Stimulated activated CD4-positive, alpha-beta T cell treated with anti-CD3 and anti-CD28 coated beads, Interleukin-2, amount 100 ng/mL, for 48 hours (primary cell): ENCODE data around the gene ZNF275.
"Not testable (repeated sequence)": the region's sequence is repeated elsewhere in the genome, so short reads cannot be mapped to it uniquely, and the experiment has no call there.

Experiments
- DNase-seq, 2 donors: peaks; one replicate each; pipeline ENCODE4 v3.0.0-alpha.2; 2020

The ZNF275 gene, protein sequence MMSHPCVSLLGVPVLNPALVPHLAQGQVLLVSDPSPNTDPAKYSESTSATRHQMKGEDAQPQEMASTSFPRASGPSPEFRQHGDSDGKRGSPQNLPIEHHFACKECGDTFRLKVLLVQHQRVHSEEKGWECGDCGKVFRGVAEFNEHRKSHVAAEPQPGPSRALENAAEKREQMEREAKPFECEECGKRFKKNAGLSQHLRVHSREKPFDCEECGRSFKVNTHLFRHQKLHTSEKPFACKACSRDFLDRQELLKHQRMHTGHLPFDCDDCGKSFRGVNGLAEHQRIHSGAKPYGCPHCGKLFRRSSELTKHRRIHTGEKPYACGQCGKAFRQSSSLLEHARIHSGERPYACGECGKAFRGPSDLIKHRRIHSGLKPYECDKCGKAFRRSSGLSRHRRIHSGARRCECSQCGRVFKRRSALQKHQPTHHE

DNA sequence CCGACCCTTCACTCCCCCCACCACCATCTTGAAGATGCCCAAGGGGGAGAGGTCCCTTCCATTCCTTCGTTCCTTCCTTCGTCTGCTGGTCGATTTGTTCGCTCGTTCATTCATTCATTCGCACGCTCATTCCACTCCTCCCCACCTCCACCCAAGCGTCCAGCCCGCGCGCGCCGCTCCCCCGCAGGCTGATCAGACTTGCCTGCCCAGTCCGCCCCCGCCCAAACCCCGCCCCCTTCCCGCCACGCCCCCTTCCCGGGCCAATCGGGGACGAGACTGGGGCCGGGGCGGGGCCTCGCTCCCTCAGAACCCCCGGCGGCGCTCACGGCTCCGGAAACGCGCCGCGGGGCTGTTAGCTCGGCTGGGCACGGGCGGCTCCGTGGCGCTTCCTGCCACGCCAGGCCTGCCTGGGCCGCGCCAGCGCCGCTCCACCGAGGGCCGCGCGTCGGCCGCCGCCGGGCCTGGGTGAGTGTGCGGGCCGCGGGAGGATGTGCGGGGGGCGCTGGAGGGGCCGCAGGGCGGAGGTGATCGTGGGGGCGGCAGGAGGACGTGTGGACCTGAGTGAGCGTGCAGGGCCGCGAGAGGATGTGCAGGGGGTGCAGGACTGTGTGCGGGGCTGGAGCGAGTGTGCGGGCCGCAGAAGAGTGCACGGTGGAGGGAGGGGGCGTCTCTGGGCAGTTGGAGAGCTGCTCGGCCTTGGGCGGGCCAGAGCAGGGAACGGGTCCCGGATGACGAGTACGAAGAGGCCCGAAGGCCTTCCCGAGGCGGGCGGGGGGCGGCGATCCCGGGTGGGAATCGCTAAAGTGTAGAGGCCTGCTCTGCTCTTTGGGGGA lies at the start of gene ZNF275:
TSS of gene ZNF275 (plus strand) at position 333 of the 833 bp plus-strand sequence. CDS start 2,527 bp downstream, outside the sequence.
- peak; percentile 69 to 73 for DNase-seq

DNA sequence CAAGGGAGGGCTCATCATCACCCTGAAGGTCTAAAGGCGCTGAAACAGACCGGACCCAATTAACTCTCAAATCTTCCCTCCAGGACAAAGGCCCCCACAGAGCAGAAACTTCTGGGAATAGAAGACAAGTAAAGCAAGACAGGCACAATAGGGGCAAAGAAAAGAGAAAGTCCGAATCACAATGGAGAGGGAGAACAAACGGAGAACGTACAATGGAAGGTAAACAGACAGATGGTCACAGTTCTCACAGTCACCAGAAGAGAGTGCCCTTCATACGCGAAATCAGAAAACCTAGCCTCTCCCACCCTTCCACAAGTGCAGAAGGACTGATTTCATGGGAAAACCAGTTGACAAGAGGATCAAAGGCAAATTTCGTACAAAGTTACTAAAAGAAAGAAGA lies 48.3 kb upstream of the ZNF275 start:
- not testable (repeated sequence) for DNase-seq

- DNase-seq, result not testable (repeated sequence)
These were observed 45.1 kb upstream of the ZNF275 start for GRCh38 chrX:153288807-153289206.

GRCh38 chrX:153293485-153294071 lies 40.4 kb upstream of the ZNF275 start:
- not testable (repeated sequence) for DNase-seq

GRCh38 chrX:153297376-153297775 lies 36.6 kb upstream of the ZNF275 start:
- DNase-seq, result no peak

- no peak for DNase-seq
These were observed 34.1 kb upstream of the ZNF275 start for GRCh38 chrX:153299855-153300254.

DNA sequence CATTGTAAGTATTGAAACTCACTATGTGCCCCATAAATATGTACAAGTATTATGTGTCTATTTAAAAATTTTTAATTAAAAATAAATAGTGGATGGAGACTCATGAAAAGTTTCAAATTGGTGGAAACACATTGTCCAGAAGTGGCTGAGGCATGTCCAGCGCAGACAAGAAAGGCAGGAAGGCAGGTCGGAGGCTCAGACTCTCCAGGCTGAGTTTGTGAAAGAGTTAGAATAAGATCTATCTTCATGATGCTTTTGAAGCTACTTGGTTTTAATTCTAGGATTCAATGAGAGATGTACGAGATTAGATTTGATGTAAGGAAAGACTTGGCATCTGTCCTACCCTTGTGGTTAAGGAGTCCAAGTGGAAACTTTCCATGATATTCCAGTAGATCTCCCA lies 32.2 kb upstream of the ZNF275 start:
- DNase-seq, result no peak

- DNase-seq, result no peak
These were observed 31.2 kb upstream of the ZNF275 start for GRCh38 chrX:153302796-153303195.

GRCh38 chrX:153303276-153304262 lies 30.4 kb upstream of the ZNF275 start:
- DNase-seq, result no peak

- DNase-seq, result no peak
These were observed 28.8 kb upstream of the ZNF275 start for GRCh38 chrX:153304988-153305736.

DNA sequence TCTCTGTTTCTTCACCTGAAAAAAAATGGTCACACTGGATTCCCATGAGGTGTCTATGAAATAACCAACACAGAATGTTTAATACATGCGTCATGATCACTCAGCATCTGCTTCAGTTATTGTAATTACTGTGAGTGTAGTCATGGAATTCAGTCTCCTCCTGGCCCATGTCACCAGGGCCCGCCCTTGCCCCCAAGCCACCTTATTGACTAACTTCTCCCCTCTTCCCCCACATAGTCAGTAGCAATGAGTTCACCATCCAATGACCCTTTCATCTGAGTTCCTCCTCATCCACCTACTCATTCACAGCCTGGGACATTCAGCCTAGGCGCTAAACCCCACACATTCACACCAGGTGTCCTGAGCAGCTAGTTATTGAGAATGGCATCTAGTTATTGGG lies 28.0 kb upstream of the ZNF275 start:
- DNase-seq, result no peak

GRCh38 chrX:153306527-153307115 lies 27.3 kb upstream of the ZNF275 start:
- no peak for DNase-seq

DNA sequence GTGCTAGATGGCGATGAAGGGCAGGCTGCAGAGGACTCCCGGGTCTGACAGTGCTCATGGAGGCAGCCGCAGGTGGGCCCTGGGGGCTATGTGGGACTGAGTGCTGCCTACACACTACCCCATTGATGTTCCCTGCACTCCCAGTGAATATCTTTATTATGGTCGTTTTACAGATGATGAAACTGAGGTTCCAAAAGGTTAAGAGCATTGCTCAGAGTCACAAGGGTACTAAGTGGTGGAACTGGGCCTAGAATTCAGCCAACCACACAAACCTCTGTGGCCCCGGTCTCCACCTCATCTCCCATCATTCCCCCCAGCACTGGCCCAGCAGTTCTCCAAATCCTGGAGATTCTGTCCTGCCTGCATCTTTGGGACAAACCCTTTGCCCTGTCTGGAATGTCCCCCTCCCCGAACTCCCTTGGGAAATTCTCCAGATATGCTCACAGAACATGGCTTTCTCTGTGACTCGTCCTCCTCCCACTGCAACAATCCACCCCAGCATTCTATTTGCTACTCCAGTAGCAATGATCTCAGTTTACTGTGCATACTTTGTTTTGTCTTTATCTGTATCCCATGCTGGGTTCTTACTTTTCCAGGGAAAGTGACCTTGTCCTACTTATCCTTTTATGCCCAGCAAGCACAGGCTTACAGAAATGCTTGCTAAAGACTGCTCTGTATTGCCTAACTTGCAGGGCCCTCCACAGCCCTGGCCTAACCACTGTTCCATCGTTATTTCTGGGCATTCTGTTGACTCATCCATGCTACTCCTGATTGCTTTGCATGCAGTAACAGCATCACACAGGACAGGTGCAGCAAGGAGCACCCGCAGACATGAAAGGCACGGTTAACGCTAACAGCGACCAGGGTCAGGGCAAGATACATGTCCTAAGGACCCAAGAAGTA lies 26.4 kb upstream of the ZNF275 start:
- DNase-seq, result no peak

DNA sequence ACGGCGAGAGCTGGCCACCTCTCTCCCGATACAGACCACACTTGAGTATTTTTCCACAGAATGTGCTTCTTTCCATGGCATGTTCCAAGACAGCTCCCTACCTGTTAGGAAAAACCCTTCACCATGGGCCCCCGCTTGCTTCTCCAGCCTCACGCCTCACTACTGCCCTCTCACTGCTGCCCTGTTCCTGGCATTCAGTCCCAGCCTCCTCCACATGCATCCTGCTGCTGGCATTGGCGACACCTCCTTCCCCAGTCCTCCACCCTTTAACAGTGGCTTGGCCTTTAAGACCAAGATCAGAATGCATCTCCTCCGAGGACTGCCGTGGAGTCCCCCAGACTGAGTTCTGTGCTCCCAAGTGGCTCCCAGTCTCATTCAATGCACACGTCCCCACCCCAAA lies 23.1 kb upstream of the ZNF275 start:
- DNase-seq, result no peak

- DNase-seq, result no peak
These were observed 21.9 kb upstream of the ZNF275 start for GRCh38 chrX:153312041-153312440.

DNA sequence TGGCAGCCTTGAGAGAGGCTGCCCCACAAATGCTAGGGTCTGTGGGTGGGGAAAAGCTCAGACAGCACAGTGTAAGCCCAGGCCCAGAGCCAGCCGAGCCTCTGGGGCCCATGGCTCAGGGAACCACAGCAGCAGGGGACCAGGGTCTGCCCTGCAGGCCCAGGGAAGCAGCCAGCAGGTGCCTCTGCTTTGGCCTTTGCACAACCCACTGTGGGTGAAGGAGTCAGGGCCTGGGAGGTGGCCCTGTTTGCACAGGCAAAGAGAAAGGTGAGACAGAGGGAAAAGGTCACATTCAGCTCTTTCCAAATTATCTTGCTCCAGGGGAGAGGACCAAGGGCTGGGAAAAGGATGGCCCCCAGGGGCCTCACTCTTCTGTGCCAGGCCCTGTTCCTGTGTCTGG lies 21.1 kb upstream of the ZNF275 start:
- no peak for DNase-seq

DNA sequence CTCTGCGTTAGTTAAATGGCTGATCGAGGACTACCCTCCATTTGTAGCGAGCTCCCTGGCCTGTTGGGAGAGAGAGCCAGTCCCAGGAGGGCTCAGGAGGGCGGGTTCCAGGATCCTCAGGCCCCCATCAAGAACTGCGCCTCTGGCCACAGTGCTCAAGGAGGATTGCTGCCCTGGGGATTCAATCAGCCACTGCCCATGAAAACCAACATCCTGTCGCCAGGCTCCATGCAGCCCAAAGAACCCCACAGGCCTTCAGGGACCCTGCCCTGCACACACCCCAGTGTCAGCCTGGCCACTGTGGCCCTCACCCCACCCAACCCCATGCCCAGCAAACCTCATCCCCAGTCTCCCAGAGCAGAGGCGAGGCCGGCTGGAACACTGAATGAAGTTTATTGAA lies 16.6 kb upstream of the ZNF275 start:
- DNase-seq, result no peak

GRCh38 chrX:153317996-153318722 lies 15.8 kb upstream of the ZNF275 start:
- DNase-seq, result no peak

DNA sequence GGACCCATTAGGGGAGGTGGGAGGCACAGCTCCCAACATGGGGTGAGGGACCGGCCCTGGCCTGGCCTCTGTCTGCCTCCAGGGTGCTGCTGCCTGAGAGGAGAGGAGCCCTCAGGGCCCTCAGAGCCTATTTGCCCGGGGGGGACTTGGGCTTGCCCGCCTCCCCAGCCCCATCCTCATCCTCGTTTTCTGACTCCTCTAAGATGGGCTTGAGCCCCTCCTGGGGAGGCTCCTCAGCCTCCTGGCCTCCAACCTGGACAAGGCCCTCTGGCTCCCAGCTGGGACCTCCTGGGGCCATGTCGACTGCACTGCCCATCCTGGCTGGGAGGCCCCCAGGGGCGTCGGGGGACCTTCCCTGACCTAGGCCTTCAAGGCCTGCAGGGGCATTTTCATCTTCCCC lies 15.1 kb upstream of the ZNF275 start:
- no peak for DNase-seq
